ENCODE measurements around the gene NT5C2.

DNA sequence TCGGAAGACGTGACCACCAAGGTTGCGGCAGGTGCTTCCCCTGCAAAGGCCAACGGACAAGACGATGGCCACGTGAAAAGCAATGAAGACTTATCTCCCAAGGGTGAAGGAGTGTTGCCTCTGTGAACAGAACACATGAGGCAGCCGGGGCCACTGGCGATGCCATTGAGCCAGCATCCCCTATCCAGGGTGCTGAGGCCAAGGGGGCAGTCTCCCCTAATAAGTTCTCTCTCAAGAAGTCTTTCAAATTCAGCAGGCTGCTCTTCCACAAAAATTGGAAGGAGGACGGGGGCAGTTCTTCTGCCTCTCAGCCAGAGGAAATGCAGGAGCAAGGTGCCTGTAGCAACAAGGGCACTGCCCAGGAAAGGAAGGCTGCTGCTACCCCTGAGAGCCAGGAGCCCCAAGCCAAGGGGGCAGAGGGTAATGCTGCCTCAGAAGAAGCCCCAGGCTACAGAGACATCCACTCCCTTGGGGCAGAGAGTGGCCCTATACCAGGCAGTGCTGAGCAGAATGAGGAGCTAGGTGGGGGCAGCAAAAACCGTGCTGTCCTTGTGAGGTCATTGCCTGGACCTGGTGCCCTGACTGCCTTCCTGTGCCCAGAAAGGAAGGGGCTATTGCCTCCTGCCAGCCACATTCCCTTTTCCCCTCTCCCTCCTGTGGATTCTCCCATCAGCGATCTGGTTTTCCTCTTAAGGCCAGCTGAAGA is 17.3 kb downstream of the NT5C2 start:
- TF ChIP-seq POLR2A (IDR thresholded peaks at IDR 0.05) (no peak), CTCF (IDR thresholded peaks at IDR 0.05) (no peak)
